Suprapubic skin (tissue), 4 donors: Measurements from ENCODE around the gene DLG1. TPM values are rescaled to one million over a fixed set of nuclear protein-coding genes. Genes with fewer than 3 reads are reported as not detected.

Experiments used
- DNase-seq, 2 donors: peaks; one replicate each; pipeline ENCODE4 v3.0.0-alpha.2; 2019; ENCODE audit warnings: low spot score in 2 of 2
- H3K27ac ChIP-seq: fragments of 200-600 bp; sonication (generic); one replicate; pipeline ENCODE4 v1.5.1; 2019
- H3K27me3 ChIP-seq: fragments of 200-600 bp; sonication (generic); one replicate; pipeline ENCODE4 v1.5.1; 2019
- H3K36me3 ChIP-seq: fragments of 200-600 bp; sonication (generic); one replicate; pipeline ENCODE4 v1.5.1; 2019
- H3K4me1 ChIP-seq: fragments of 200-600 bp; sonication (generic); one replicate; pipeline ENCODE4 v1.5.1; 2019
- H3K4me3 ChIP-seq: fragments of 200-600 bp; sonication (generic); one replicate; pipeline ENCODE4 v1.5.1; 2019; ENCODE audit warnings: mild to moderate bottlenecking
- H3K9me3 ChIP-seq: fragments of 200-600 bp; sonication (generic); one replicate; pipeline ENCODE4 v1.5.1; 2019
- EP300 ChIP-seq: sonication (generic); formaldehyde crosslinking; IDR thresholded peaks from one replicate; pipeline ENCODE4 v1.6.1; 2017; ENCODE audit warnings: antibody characterized with exemption
- POLR2A ChIP-seq, 2 donors: fragments of 450-650 bp; IDR thresholded peaks; one replicate each; pipeline ENCODE4 v1.6.1; 2017; ENCODE audit warnings: antibody characterized with exemption in 2 of 2, mild to moderate bottlenecking in 2 of 2, moderate library complexity in 2 of 2
- POLR2AphosphoS5 ChIP-seq, 3 donors: sonication (generic); formaldehyde crosslinking; IDR thresholded peaks; one replicate each; pipeline ENCODE4 v1.6.1; 2017; ENCODE audit warnings: antibody characterized with exemption in 3 of 3
- WGBS: methylation state at CpG from one replicate; pipeline ENCODE4 v1.1.5; 2018; 5-methylcytosine and 5-hydroxymethylcytosine counted together
- total RNA-seq, 4 donors: library from RNA; depleted of rRNA; stranded (reverse); fragments of >200 nt; gene quantifications; one replicate each; pipeline ENCODE4 v1.1.0, GENCODE V29; 2016
- TF ChIP-seq, protein P1 (sequence below), 2 donors: fragments of 200-600 bp in 1 of 2; fragments of 450-650 bp in 1 of 2; sonication (generic) in 1 of 2; IDR thresholded peaks; one replicate each; pipeline ENCODE4 v1.5.1; 2016 to 2019; ENCODE audit warnings: antibody characterized with exemption in 2 of 2, mild to moderate bottlenecking in 1 of 2, moderate library complexity in 1 of 2

Gene DLG1
- total RNA-seq, 4 donors from 2014 or later, result 86.2 to 140 (median 103) TPM

DNA sequence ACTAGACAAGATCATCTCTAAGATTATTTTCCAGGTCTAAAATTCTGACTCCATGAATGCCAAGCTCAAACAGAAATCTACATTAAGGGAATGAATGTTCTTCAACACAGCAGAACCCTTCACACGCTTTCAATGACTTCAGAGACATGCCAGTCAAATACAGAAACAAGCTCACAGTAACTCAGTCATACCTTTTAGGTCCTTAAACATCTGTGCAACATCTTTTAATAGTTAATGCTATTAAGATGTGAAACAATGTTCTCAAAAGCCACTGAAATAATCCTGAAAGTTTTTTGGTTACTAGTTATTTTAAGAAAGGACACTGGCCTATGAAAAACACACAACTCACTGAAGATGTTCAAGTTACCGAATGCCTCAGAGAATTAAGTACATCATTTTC is 2.5 kb downstream of the DLG1 start:
- Histone ChIP-seq H3K4me1 (peaks cover 36% of the 10 kb centered on the region), H3K27me3 (no peaks in the 10 kb centered on the region), H3K36me3 (peaks cover 7% of the 10 kb centered on the region), H3K27ac (no peak overlapping the region), H3K4me3 (no peak overlapping the region), H3K9me3 (no peaks in the 10 kb centered on the region)
- TF ChIP-seq POLR2A (IDR thresholded peaks at IDR 0.05) (no peak), POLR2AphosphoS5 (IDR thresholded peaks at IDR 0.05) (no peak), EP300 (no peak)
- TF ChIP-seq, protein P1, sequence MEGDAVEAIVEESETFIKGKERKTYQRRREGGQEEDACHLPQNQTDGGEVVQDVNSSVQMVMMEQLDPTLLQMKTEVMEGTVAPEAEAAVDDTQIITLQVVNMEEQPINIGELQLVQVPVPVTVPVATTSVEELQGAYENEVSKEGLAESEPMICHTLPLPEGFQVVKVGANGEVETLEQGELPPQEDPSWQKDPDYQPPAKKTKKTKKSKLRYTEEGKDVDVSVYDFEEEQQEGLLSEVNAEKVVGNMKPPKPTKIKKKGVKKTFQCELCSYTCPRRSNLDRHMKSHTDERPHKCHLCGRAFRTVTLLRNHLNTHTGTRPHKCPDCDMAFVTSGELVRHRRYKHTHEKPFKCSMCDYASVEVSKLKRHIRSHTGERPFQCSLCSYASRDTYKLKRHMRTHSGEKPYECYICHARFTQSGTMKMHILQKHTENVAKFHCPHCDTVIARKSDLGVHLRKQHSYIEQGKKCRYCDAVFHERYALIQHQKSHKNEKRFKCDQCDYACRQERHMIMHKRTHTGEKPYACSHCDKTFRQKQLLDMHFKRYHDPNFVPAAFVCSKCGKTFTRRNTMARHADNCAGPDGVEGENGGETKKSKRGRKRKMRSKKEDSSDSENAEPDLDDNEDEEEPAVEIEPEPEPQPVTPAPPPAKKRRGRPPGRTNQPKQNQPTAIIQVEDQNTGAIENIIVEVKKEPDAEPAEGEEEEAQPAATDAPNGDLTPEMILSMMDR (IDR thresholded peaks at IDR 0.05), result no peak
- WGBS, result 62% methylated on average over 2 of the region's 2 CpGs
- DNase-seq, result no peak

DNA sequence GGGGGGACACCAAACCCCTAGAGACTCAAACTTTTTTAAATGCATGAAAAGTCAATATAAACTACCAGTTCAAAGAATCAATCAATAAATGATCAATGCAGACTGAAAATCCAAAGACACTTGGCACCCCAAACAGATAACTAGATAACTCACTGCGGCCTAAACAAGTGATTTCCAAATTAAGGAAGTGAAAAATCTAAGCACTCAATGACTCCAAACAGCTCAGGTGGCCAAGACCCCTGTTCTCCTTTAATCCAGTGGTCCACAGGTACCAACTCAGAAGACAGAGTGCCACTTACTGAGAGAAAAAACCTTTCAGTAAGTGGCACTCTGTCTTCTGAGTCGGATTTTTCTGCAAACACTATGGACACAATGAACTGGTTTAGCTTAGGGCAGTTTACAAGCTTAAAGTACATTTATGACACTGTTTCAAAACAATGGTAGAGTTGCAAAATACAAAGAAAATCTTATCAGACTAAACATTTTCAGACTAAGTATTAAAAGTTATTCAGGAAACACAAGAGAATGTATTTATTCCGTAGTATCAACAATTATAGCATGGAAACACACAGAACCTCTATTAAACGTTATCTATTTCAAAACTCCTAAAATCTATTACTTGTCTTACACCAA is 4.7 kb downstream of the DLG1 start:
- 67% methylated on average over 4 of the region's 4 CpGs for WGBS

DNA sequence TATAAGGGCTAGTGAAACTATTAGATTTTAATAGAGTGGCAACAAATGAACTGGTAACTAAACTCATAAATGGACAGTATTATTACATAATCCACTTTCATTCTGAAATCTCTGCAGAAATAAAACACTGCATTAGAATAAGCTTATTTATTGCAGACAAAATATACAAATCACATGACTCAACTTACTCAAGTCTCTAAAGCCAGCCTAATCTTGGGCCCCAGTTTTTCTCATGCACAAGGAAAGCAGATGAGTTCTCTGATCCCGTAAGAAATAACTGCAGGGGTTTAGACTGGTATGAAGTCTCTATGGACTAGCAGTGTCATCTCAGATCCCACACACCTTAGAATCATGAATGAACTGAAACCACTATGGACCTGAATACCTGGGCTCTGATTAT is 5.8 kb downstream of the DLG1 start:
- H3K36me3 ChIP-seq, result peaks cover 11% of the 10 kb centered on the region
- H3K27ac ChIP-seq, result no peak overlapping the region
- no peak for DNase-seq
- H3K27me3 ChIP-seq, result no peaks in the 10 kb centered on the region
- TF ChIP-seq, protein P1 (IDR thresholded peaks at IDR 0.05), result no peak
- TF ChIP-seq EP300, result no peak
- no peak for TF ChIP-seq POLR2AphosphoS5 (IDR thresholded peaks at IDR 0.05)
- TF ChIP-seq POLR2A (IDR thresholded peaks at IDR 0.05), result no peak
- no peaks in the 10 kb centered on the region for H3K9me3 ChIP-seq
- H3K4me1 ChIP-seq, result peaks cover 38% of the 10 kb centered on the region
- 91% methylated on average over 1 of the region's 1 CpG for WGBS
- H3K4me3 ChIP-seq, result no peak overlapping the region

More for the DNA sequence above, 4.7 kb downstream of the DLG1 start:
- no peak for DNase-seq
- H3K4me3 ChIP-seq, result no peak overlapping the region
- H3K36me3 ChIP-seq, result peaks cover 11% of the 10 kb centered on the region
- H3K27ac ChIP-seq, result no peak overlapping the region
- H3K27me3 ChIP-seq, result no peaks in the 10 kb centered on the region
- H3K4me1 ChIP-seq, result peaks cover 40% of the 10 kb centered on the region
- TF ChIP-seq EP300 (no peak), POLR2A (IDR thresholded peaks at IDR 0.05) (no peak), POLR2AphosphoS5 (IDR thresholded peaks at IDR 0.05) (no peak)
- TF ChIP-seq, protein P1 (IDR thresholded peaks at IDR 0.05), result no peak
- H3K9me3 ChIP-seq, result no peaks in the 10 kb centered on the region

DNA sequence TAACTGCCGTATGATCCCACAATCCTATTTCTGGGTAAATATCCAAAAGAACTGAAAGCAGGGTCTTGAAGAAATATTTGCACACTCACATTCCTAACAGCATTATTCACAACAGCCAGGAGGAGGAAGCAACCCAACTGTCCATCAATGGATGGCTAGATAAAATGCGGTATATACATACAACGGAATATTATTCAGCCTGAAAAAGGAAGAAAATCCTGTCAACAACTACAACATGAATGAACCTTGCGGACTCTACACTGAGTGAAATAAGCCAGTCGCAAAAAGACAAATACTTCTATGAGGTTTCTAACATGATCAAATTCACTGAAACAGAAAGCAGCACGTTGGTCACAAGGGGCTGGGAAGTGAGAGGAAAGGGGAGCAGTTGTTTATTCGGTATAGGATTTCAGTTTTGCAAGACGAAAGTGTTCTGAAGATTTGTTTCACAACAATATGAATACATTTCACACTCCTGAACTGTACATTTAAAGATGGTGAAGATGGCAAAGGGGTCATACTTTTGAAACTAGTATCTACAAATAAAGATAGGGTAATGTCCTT is 6.2 kb downstream of the DLG1 start:
- no peaks in the 10 kb centered on the region for H3K9me3 ChIP-seq
- 86% methylated on average over 8 of the region's 8 CpGs for WGBS
- H3K4me1 ChIP-seq, result peaks cover 38% of the 10 kb centered on the region
- peaks cover 11% of the 10 kb centered on the region for H3K36me3 ChIP-seq
- no peak overlapping the region for H3K4me3 ChIP-seq
- H3K27me3 ChIP-seq, result no peaks in the 10 kb centered on the region
- no peak for DNase-seq
- TF ChIP-seq POLR2AphosphoS5 (IDR thresholded peaks at IDR 0.05) (no peak), EP300 (no peak), POLR2A (IDR thresholded peaks at IDR 0.05) (no peak)
- TF ChIP-seq, protein P1 (IDR thresholded peaks at IDR 0.05), result no peak
- H3K27ac ChIP-seq, result no peak overlapping the region

GRCh38 chr3:197289726-197290125 is 8.7 kb downstream of the DLG1 start:
- H3K27me3 ChIP-seq, result no peaks in the 10 kb centered on the region
- H3K4me1 ChIP-seq, result peaks cover 23% of the 10 kb centered on the region
- TF ChIP-seq EP300 (no peak), POLR2A (IDR thresholded peaks at IDR 0.05) (no peak), POLR2AphosphoS5 (IDR thresholded peaks at IDR 0.05) (no peak)
- TF ChIP-seq, protein P1 (IDR thresholded peaks at IDR 0.05), result no peak
- no peak overlapping the region for H3K4me3 ChIP-seq
- H3K27ac ChIP-seq, result peak overlapping the region; percentile 5
- peaks cover 22% of the 10 kb centered on the region for H3K36me3 ChIP-seq
- H3K9me3 ChIP-seq, result no peaks in the 10 kb centered on the region
- DNase-seq, result no peak
